Ectodermal cell (in vitro differentiated cells): ENCODE measurements around the gene TMEM9B. TPM values are rescaled to one million over a fixed set of nuclear protein-coding genes. Genes with fewer than 3 reads are reported as not detected.
"Not testable (repeated sequence)": the region's sequence is repeated elsewhere in the genome, so short reads cannot be mapped to it uniquely, and the experiment has no call there.

Experiments used
- H3K27ac ChIP-seq: 2 replicates; pipeline ENCODE4 v1.7.0; 2013; ENCODE audit warnings: mild to moderate bottlenecking, low read depth, low read length; ENCODE audit not compliant: insufficient read depth, poor library complexity, severe bottlenecking
- H3K27me3 ChIP-seq: 2 replicates; pipeline ENCODE4 v1.7.0; 2013; ENCODE audit warnings: mild to moderate bottlenecking, low read length; ENCODE audit not compliant: insufficient read depth, control insufficient read depth, poor library complexity, severe bottlenecking
- H3K36me3 ChIP-seq: one replicate; pipeline ENCODE4 v1.7.0; 2013; ENCODE audit warnings: low read length; ENCODE audit not compliant: control insufficient read depth, insufficient read depth
- H3K4me1 ChIP-seq: one replicate; pipeline ENCODE4 v1.7.0; 2013; ENCODE audit warnings: low read length; ENCODE audit not compliant: control insufficient read depth, insufficient read depth
- H3K4me3 ChIP-seq: 2 replicates; pipeline ENCODE4 v1.7.0; 2013; ENCODE audit warnings: low read depth, low read length, control low read depth; ENCODE audit not compliant: insufficient read depth
- H3K9me3 ChIP-seq: 2 replicates; pipeline ENCODE4 v1.7.0; 2013; ENCODE audit warnings: mild to moderate bottlenecking, low read length, moderate library complexity; ENCODE audit not compliant: control insufficient read depth
- WGBS, 2 experiments: methylation state at CpG; one replicate each; pipeline ENCODE4 v1.1.7; 2013; ENCODE audit warnings: missing lambda C conversion rate in 2 of 2; 5-methylcytosine and 5-hydroxymethylcytosine counted together
- polyA plus RNA-seq, 4 experiments: library from polyadenylated mRNA; stranded (reverse); fragments of 50-300 nt; gene quantifications; one replicate each; pipeline ENCODE4 v1.2.3, GENCODE V29; 2013

The TMEM9B gene
- 25.5 TPM for polyA plus RNA-seq (2013, experiment 1 of 4)
- 31.8 TPM for polyA plus RNA-seq (2013, experiment 2 of 4)
- polyA plus RNA-seq (2013, experiment 3 of 4): 24.2 TPM
- 27.8 TPM for polyA plus RNA-seq (2013, experiment 4 of 4)

GRCh38 chr11:8964324-8965320, at the start of gene TMEM9B:
TMEM9B (minus strand) TSS chr11:8964442; CDS start chr11:8964313, 129 bp downstream.
- H3K4me1 ChIP-seq: peaks cover 4% of the 10 kb centered on the region
- H3K27me3 ChIP-seq: no peaks in the 10 kb centered on the region
- H3K27ac ChIP-seq: peak within 1 kb of the TSS; percentile 85
- H3K9me3 ChIP-seq: no peaks in the 10 kb centered on the region
- WGBS, 2 experiments: 1% methylated on average over 67 of the region's 67 CpGs
- H3K4me3 ChIP-seq: peak within 1 kb of the TSS; percentile 75
- no peaks in the 10 kb centered on the region for H3K36me3 ChIP-seq

- H3K36me3 ChIP-seq: no peaks in the 10 kb centered on the region
- WGBS, 2 experiments: 87 to 95% methylated on average over 4 of the region's 4 CpGs
- H3K4me3 ChIP-seq: no peak overlapping the region
- H3K4me1 ChIP-seq: peaks cover 9% of the 10 kb centered on the region
- no peak overlapping the region for H3K27ac ChIP-seq
- H3K9me3 ChIP-seq: no peaks in the 10 kb centered on the region
- H3K27me3 ChIP-seq: no peaks in the 10 kb centered on the region
These were observed 49.1 kb upstream of the TMEM9B start for GRCh38 chr11:9013373-9013772.

GRCh38 chr11:9009538-9009937, 45.3 kb upstream of the TMEM9B start:
- H3K27ac ChIP-seq, H3K4me3 ChIP-seq, H3K9me3 ChIP-seq, H3K36me3 ChIP-seq, H3K4me1 ChIP-seq: not testable (repeated sequence)
- peaks cover 30% of the 10 kb centered on the region for H3K27me3 ChIP-seq
- WGBS, 2 experiments: 92% methylated on average over 1 of the region's 1 CpG; no CpG with 5 or more reads in 1 of the 2 experiments

- H3K9me3 ChIP-seq: no peaks in the 10 kb centered on the region
- no peaks in the 10 kb centered on the region for H3K36me3 ChIP-seq
- no peaks in the 10 kb centered on the region for H3K4me1 ChIP-seq
- no peak overlapping the region for H3K27ac ChIP-seq
- H3K27me3 ChIP-seq: peaks cover 39% of the 10 kb centered on the region
- H3K4me3 ChIP-seq: no peak overlapping the region
- 79% methylated on average over 1 of the region's 1 CpG for WGBS, 2 experiments
These were observed 44.4 kb upstream of the TMEM9B start for GRCh38 chr11:9008661-9009060.

GRCh38 chr11:9008011-9008550, 43.8 kb upstream of the TMEM9B start:
- Histone ChIP-seq H3K27me3 (peaks cover 45% of the 10 kb centered on the region), H3K36me3 (no peaks in the 10 kb centered on the region), H3K9me3 (no peaks in the 10 kb centered on the region), H3K4me1 (peaks cover under 1% of the 10 kb centered on the region), H3K27ac (no peak overlapping the region), H3K4me3 (no peak overlapping the region)
- WGBS, 2 experiments: 85 to 89% methylated on average over 3 of the region's 3 CpGs

GRCh38 chr11:9005087-9005486, 40.8 kb upstream of the TMEM9B start:
- Histone ChIP-seq H3K4me3 (no peak overlapping the region), H3K27me3 (peaks cover 72% of the 10 kb centered on the region), H3K36me3 (no peaks in the 10 kb centered on the region), H3K4me1 (peaks cover 6% of the 10 kb centered on the region), H3K9me3 (no peaks in the 10 kb centered on the region), H3K27ac (no peak overlapping the region)
- 85 to 87% methylated on average over 4 of the region's 4 CpGs for WGBS, 2 experiments

- Histone ChIP-seq H3K27ac (no peak overlapping the region), H3K9me3 (no peaks in the 10 kb centered on the region), H3K36me3 (no peaks in the 10 kb centered on the region), H3K27me3 (peaks cover 72% of the 10 kb centered on the region), H3K4me1 (peaks cover 6% of the 10 kb centered on the region), H3K4me3 (peak overlapping the region; percentile 52)
- WGBS, 2 experiments: 4% methylated on average over 69 of the region's 69 CpGs
These were observed 40.1 kb upstream of the TMEM9B start for GRCh38 chr11:9004183-9004926.

- H3K27ac ChIP-seq: no peak within 1 kb of the TSS
- H3K4me3 ChIP-seq: peak within 1 kb of the TSS; percentile 52
- H3K27me3 ChIP-seq: peaks cover 72% of the 10 kb centered on the region
- peaks cover 6% of the 10 kb centered on the region for H3K4me1 ChIP-seq
- WGBS, 2 experiments: 1% methylated on average over 83 of the region's 83 CpGs
- no peaks in the 10 kb centered on the region for H3K36me3 ChIP-seq
- H3K9me3 ChIP-seq: no peaks in the 10 kb centered on the region
These were observed 39.4 kb upstream of the TMEM9B start, which contains the start of gene NRIP3 for GRCh38 chr11:9003573-9004182. NRIP3 (minus strand) TSS chr11:9004001; CDS start chr11:9003935, 66 bp downstream.

GRCh38 chr11:9002920-9003572, 38.8 kb upstream of the TMEM9B start:
- WGBS, 2 experiments: 3 to 8% methylated on average over 7 of the region's 8 CpGs
- Histone ChIP-seq H3K27me3 (peaks cover 72% of the 10 kb centered on the region), H3K36me3 (no peaks in the 10 kb centered on the region), H3K4me3 (peak overlapping the region; percentile 52), H3K27ac (no peak overlapping the region), H3K4me1 (peaks cover 6% of the 10 kb centered on the region), H3K9me3 (no peaks in the 10 kb centered on the region)
